ENCODE data around the gene AFAP1.
"Not testable (repeated sequence)": the region's sequence is repeated elsewhere in the genome, so short reads cannot be mapped to it uniquely, and the experiment has no call there.

Gene AFAP1

GRCh38 chr4:7944599-7945220, 5.0 kb upstream of the AFAP1 start:
- no peak for DNase-seq

DNA sequence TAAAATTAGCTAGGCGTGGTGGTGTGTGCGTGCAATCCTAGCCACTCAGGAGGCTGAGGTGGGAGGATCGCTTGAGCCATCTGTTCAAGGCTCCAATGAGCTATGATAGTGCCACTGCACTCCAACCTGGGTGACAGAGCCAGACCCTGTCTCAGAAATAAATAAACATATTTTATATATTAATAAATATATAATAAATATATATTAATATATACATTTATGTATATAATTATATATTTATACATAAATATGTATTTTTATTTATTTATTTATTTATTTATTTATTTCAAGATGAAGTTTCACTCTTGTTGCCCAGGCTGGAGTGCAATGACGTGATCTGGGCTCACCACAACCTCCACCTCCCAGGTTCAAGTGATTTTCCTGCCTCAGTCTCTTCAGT, 4.0 kb upstream of the AFAP1 start:
- not testable (repeated sequence) for DNase-seq

DNA sequence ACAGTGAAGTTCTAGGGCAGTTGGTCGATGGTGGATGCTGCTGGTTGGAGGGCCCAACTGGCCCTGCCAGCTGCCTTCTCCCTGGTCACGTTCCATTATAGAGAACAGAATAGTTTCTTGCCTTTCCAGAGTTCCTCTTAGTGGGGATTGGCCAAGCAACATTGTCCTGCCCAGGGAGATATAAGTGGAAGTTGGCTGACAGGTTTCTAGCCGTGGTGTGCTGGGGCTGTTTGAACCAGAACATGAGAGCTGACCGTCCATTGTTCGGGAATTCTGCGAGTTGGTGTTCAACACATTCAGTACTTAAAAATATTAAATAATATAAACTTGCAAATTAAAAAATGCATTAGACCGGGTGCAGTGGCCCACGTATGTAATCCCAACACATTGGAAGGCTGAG, 3.5 kb upstream of the AFAP1 start:
- no peak for DNase-seq

DNA sequence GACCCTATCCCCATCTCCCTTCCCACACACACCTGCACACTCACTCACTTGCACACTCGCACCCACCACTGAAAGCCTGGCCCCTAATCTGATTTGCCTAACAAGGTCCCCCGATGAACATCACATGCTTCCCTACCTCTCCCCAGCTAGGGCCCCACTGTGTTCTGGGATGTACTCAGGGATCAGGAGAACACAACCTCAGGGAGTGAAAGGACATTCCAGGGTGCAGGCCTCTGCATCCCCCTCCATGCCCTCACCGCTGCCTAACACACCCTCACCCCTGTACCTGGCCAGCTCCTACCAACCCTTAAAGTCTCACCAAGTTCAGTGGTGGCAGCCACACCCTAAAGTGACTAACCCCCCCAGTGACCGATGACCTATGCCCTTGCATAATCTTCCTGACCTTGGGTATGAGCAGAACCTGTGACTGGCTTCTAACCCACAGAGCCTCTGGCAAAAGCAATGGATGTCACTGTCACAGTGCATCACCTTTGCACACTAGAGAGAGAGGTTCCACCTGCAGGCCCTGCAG, 2.4 kb upstream of the AFAP1 start:
- DNase-seq, result no peak

GRCh38 chr4:7941111-7941964, 1.7 kb upstream of the AFAP1 start:
- peak; percentile 83 for DNase-seq

DNA sequence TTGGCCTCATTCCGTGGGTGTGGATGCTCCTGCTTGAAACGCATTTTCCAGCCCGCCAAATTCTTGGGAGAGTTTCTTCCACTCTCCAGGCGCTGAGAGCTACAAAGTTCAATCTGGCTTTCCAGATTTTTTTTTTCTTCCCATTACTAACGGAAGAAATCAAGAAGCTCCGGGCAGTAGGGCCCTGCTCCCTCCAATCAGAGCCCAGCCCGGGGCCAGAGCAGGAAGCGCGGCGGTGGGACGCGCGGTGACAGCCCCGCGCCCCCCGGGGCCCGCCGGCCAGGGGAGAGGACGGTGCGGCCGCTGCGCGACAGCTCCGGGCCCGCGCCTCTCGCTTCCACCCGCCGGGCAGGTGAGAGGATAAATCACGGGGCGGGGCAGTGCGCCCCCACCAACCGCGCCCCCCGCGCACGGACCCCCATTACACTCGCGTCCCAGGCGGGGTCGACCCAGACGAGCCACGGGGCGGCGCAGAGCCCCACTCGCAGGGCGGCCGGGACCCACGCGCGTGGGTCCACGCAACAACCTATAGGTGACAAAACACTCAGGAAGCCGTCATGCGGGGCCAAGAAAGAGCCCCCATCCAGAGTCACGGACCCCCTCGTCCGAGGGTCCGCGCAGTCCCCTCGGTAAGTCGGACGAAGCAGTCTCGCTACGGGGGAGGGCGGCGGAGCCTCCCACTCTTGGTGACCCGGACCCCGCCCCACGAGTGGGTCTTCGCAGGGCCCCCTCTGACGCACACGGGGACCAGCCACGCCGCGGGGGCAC, 868 bp downstream of the AFAP1 start:
- DNase-seq, result peak; percentile 22

DNA sequence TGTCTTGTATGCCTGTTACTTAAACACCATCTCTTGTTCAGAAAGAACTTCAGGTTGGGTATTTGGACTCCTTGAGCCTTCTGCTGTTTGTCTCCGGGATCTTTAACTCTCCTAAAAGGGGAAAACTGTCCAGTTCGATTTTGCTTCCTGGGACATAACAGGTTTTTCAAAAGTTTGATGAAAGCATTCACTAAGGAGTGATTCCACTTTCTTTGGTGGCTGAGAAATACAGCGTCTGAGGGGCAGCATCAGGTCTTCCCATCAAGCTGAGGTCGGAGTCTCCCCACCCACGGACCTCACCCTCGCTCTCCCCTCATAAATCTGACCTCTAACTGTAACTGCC, 1.4 kb downstream of the AFAP1 start:
- DNase-seq, result no peak

- DNase-seq, result no peak
Measured at GRCh38 chr4:7937006-7937405, 2.7 kb downstream of the AFAP1 start.

DNA sequence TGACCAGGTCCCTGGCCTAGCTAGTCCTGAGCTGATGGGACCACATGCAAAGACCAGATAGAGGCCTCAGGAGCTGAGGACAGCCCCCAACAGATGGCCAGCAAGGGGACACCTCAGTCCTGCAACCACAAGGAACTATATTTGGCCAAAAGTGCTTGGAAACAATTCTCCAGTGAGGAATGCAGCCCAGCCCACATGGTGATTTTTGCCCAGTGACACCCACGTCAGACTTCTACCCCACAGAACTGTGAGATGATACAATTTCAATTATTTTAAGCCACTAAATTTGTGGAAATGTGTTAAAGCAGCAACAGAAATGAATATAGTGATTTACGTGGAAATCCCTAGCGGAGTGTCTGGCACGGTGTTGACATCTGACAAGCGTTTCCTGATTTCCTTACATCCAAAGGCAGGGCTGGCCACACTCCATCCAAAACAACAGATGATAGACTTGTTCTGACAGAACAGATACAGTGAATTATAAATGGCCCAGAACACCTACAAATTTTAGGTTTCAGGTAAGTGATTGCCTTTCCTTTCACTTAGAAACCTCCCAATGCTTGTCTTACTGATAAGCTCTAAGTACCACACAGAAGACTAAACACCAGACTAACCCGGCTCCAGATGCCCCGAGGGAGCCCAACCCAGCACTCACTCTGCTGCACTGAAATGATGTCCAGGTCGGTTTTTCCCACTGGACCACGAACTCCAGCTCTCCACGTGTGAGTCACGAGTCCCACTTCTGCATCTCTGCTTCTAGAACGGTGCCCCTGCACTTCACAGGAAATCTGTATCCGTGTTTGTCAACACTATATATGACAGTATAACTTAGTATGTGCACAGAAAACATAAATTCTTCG, 5.8 kb downstream of the AFAP1 start:
- peak; percentile 56 for DNase-seq

DNA sequence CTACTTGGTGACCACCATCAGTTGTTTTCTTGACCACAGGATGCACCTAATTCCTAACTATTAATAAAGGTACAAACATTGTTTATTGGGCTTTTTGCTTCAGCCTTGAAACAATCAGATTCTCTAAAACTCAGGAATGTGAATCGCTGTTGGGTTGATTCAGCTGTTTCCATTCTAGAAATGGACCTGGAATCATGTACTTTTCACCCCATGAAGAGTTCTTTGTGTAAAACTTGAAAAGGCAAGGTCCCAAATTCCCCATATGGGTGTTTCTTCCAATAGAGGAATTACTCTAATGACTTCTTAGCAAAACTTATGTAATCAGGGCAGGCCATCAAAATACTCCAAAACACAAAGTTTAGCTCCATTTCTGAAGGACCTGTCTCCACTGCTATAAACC, 7.4 kb downstream of the AFAP1 start:
- DNase-seq, result no peak

GRCh38 chr4:7929118-7929951, 10.3 kb downstream of the AFAP1 start:
- no peak for DNase-seq

DNA sequence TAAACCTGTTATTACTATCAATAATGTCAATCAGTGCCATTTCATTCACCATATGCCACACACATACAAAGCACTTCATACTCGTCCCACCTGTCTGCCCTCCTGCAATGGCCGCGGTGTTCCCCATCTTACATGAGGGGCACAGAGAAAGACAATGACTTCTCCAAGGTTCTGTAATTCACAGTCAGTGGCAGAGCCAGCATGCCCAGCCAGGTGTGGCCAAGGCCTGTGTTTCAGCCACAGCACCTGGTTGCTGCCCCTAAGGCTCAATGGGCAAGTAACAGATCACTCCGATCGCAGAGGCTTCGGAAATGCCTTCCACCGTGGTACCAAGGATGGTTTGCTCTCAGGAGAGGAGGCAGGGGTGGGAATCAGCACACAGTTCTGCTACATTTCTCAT, 10.9 kb downstream of the AFAP1 start:
- no peak for DNase-seq

GRCh38 chr4:7926822-7927221, 12.8 kb downstream of the AFAP1 start:
- DNase-seq, result no peak

GRCh38 chr4:7924570-7924969, 15.1 kb downstream of the AFAP1 start:
- DNase-seq, result no peak

DNA sequence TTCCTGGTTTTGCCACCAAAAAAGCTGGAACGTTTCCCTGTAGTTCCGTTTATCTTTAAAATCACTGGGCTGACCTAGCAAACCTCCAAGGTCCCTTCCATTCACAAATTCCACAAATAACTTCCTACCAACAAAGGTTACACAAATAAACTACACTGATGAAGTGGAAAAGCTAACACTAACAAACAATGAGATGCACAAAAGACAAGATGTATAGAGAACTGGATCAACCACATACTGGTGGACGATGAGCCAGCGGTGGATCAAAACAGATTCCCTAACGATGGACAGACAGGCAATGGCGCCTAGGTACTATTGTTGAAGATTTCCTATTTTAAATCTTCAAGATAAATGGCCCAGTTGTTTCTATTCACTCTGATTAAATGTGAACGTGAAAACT, 15.5 kb downstream of the AFAP1 start:
- DNase-seq, result no peak

DNA sequence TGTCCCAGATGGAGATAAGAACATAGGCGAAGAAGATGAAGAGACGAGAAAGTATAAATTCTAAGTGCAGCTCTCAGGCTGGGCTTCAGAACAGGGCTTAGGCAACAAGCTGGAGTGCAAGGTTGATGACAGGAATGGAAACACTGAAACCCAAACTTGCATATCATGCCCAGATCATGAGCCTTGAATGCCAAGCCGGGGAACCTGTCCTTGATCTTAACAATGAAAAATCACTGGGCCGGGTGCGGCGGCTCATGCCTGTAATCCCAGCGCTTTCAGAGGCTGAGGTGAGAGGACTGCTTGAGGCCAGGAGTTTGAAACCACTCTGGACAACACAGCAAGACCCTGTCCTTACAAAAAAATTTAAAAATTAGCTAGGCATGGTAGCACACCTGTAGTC, 17.2 kb downstream of the AFAP1 start:
- DNase-seq, result no peak

DNA sequence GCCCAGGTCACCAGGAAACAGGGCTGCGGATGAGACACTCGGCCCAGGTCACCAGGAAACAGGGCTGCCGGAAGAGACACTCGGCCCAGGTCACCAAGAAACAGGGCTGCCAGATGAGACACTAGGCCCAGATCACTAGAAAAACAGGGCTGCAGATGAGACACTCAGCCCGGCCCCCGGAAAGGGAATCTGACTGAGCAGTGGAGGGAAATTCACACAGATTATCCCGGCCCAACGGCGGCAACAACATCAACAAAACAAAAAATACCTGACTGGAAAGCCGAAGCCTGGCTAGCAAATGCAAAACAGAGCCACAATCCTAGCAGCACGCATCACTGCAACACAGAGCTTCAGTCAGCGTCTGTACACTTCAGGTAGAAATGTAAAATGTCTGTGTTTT, 20.7 kb downstream of the AFAP1 start:
- DNase-seq, result no peak

- not testable (repeated sequence) for DNase-seq
Measured at GRCh38 chr4:7918187-7918586, 21.5 kb downstream of the AFAP1 start.

- DNase-seq, result no peak
Measured at GRCh38 chr4:7917669-7918068, 22.0 kb downstream of the AFAP1 start.

DNA sequence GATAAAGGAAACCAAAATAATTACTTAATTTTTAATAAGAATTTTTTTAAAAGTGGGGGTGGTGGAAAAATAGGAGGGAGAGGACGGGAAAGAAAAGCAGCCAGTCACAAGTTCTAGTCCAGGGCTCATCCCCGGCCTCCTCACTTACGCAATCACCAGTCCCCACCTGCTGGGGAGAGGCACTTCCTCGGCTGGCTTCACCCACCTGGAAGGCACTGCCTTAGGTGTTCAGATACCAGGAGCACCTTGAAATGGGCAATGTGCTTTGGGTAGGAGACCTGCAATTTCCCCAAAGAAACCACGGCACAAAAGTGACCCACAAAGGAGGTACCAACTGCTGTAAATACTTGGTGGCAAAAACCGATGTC, 23.8 kb downstream of the AFAP1 start:
- DNase-seq, result no peak

DNA sequence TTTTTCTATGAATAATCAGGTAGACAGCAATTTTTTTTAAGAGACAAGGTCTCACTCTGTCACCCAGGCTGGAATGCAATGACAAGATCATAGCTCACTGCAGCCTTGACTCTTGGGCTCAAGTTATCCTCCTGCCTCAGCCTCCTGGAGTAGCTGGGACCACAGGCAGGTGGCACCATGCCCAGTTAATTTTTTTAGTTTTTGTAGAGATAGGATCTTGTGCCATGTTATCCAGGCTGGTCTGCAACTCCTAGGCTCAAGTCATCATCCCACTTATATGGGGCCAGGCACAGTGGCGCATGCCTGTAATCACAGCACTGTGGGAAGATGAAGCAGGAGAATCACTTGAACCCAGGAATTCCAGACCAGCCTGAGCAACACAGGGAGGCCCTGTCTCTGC, 26.8 kb downstream of the AFAP1 start:
- DNase-seq, result peak; percentile 4
